NCI-H526 treated with DMSO at 0.1 percent for 48 hours (cell line): ENCODE data around the gene EBF3.

Experiments
- DNase-seq: peaks from one replicate; lab custom pipeline; 2025; lab: John Stamatoyannopoulos, UW

Gene EBF3

DNA sequence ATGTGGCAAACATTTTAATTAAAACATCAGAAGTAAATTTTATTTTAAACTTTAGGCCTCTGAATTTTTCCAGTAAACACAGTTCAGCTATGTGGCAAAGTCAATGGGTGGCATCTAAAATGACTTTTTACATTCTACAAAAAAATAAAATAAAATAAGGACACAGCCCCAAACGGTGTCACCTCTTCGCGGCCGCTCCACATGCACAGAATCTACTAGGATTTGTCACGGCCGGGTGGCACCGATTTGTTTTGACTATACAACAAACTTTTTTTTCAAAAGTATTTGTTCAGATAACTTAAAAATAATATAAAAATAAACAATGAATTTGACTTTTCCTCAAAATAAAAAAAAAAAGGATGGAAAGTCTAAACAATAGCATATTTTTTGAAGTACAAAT is 127.8 kb downstream of the EBF3 start:
- no peak for DNase-seq

DNA sequence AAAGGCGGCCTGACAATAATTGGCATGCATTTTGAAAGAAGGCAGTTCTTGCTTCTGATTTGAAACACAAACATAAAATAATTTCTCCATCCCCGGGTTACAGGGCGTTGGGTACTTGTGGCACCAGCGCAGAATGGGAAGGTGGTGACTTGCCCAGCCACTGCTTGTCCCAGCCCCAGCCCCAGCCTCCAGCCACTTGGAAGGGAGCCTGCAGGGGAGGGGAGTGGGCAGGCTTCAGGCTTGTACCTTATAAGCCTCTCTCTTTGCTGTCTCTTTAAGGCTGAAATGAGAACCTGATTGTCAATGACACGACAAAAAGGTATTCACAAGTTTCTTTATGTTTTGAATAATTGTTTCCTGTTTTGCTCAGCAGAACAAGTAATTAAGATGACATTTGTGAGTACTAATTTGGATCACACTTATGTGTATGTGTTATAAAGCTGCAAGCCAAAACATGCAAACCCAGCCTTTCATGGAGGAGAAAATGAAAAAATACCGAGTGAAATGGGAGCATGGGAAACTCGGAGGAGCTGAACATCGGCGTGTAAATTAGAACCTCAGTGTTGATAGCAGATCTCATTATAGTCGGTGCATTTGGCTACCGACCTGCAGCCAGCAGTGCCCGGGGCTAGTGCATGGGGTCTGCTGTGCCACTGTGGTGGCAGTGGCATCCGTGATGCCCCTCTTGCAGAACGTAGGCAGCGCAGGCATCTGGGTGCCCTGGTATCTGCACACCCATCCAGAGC is 129.9 kb downstream of the EBF3 start:
- DNase-seq: no peak

DNA sequence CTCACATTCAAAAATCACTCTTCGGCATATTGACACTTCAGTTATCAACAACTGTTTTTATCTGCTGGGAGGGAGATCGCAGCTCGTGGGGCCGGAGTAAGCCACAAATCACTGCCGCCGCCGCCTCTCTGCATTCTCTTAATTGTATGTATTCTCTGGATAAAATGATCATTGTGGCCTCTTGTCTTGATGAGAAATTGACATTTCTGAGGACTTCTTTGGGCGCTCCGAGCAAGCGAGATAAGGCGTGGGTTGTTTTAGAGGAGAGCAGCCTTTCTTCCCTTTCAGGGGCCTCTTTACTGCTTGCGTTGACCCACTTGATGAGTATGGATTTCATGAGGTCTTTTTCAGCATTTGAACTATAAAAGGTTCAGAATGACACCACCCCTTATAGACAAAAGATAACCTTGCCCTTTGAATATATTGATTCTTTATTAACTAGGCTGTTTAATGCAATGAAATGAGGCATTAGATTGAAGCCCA is 130.6 kb downstream of the EBF3 start:
- DNase-seq: no peak

DNA sequence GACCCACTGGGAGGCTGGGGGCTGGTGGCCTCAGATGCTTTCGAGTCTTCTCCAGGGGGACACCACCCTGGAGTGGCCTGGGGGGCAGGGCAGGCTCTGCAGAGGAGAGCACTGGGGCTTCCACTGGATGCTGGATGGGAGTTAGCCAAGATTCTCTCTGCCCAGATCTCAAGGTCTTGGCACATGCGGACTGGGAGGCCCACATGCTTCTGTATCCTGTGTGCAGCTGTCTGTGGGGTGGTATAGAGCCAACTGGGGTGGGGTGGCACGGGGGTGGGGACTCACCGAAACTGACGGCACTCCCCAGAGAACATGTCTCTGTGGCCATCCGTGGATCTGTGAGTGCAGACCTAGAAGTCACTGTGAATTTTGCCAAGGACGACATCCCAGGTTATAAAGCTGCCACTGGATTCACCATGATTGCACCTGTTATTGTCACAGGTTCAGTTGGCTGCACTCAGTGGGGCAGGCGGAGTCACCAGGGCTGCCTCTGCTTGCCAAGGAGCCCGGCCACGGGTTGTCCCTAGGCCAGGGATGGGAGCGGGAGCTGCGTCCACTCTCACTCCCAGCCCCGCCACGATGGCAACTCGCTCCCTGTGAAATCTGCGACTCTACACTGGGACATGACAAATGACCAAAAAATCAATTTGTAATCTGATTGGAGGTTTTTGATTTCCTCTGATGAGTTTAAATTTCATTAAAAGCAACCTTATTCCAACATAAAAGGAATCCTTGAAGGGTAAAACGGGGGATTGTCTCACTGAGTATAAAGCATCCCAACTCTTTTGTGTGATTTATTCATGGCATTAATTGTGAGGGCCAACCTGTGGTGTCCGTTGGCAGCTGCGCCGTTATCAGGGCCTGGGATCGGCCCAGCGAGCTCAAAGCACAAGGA is 131.3 kb downstream of the EBF3 start:
- no peak for DNase-seq

DNA sequence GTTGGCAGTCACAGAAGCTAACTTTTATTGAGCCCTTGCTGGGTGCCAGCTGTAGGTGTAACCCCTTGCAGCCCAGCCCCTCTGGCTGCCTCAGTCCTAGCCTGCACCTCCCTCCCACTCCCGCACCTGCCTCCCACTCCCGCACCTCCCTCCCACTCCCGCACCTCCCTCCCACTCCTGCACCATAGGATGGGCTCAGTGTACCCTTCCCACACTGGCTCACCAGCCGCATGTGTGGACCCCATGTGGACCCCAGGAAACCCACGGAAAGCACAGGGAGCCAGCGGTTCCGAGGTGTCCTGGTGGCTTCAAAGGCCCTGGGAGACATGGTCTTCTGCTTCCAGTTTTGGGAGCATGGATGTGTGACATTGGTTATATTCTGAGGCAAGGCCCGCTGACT is 132.9 kb downstream of the EBF3 start:
- no peak for DNase-seq

DNA sequence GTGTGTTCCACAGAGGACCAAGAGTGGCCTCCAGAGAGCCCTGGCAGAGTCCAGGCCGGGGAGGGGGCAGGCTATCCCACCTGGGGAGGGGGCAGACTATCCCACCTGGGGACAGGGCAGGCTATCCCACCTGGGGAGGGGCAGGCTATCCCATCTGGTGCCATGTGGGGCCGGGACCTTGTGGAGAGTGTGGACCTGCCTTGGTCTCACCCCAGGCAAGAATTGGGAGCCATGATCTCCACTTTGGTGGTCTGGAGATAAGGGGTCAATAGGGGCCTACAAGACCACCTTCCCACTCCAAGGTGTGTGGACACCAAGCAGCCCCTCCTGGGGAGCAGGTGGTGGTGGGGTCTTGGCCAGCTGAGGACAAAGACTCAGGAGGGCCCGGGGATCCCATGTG is 138.2 kb downstream of the EBF3 start:
- no peak for DNase-seq

DNA sequence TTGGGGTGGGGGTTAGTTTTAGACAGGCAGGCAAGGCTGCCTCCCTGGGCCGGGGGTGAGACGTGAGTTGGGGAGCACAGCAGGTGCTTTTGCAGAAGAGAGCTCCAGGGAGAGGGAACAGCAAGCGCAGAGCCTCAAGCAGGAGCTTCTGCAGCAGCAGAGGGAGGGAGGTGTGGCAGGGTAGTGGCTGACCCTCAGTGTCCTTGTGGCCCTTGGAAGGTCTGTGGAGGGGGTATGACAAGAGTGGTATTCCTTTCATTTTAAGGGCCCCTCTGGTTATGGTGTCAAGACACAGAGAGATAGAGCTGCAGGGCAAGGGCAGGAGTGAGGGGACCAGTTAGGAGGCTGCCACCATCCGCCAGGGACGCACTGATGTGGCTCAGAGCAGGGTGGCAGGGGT is 138.9 kb downstream of the EBF3 start:
- no peak for DNase-seq

DNA sequence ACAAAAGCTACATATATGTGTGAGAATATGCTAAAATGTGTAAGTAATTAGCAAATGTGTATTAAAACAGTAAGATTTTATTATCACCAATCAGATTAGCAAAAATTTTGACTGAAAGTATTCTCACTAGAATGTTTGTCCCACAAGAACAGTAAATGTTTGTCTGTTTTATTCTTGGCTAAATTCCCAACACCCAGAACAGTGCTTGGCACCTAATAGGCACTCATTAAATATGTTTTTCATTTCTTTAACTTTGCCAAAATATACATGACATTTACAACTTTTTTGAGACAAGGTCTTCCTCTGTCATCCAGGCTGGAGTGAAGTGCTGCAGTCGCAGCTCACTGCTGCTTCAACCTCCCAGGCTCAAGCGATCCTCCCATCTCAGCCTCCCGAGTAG is 143.6 kb downstream of the EBF3 start:
- no peak for DNase-seq

DNA sequence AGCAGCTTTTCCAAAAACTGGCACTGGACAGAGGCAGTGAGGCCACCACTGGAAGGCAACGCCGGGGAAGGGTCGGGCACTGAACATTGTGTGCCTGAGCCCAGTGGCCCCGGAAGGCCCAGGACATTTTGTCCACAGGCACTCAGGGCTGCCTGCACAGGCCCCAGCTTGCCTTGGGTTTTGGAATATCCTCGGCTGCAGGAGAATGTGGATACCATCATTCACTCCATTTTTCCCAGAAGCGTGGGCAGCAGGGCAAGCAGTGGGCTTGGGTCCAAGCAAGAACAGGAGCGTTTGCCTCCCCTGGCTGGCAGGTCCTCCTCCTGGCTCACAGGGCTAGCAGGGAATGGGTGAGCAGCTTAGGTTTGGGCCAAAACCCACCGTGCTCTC is 147.4 kb downstream of the EBF3 start:
- DNase-seq: no peak

DNA sequence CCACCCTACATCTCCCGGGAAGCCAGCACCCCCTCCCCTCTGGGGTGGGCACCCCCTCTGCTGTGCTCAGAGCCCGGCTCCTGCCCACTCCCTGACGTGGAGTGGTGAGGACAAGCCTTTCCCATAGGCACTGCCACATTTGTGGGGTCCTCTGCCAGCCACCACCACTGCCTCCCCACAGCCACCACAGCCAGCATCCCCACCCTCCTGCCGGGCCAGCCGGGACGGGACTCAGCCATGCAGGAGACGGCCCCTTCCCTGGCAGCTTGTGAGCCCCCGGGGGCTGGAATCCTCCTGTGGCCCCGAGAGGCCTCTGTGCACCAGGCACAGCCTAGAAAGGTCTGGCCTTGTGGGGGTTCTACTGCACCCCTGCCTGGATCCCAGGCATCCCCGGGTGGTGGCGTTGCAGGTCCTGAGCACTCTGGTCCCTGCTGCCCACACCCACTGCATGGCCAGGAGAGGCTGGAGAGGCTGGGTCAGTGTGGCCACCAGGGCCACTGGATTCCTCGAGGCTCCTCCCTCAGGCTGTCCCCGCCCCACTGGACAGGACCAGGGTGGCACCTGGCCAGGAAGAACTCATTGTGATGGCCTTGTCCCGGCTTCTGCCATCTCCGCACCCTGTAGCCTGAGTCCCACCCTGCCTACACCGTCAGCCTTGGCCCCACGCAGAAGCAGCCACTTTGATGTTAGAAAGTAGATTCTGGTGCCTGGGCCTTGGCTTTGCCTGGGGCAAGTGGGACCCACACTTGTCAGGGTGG is 148.0 kb downstream of the EBF3 start:
- no peak for DNase-seq

DNA sequence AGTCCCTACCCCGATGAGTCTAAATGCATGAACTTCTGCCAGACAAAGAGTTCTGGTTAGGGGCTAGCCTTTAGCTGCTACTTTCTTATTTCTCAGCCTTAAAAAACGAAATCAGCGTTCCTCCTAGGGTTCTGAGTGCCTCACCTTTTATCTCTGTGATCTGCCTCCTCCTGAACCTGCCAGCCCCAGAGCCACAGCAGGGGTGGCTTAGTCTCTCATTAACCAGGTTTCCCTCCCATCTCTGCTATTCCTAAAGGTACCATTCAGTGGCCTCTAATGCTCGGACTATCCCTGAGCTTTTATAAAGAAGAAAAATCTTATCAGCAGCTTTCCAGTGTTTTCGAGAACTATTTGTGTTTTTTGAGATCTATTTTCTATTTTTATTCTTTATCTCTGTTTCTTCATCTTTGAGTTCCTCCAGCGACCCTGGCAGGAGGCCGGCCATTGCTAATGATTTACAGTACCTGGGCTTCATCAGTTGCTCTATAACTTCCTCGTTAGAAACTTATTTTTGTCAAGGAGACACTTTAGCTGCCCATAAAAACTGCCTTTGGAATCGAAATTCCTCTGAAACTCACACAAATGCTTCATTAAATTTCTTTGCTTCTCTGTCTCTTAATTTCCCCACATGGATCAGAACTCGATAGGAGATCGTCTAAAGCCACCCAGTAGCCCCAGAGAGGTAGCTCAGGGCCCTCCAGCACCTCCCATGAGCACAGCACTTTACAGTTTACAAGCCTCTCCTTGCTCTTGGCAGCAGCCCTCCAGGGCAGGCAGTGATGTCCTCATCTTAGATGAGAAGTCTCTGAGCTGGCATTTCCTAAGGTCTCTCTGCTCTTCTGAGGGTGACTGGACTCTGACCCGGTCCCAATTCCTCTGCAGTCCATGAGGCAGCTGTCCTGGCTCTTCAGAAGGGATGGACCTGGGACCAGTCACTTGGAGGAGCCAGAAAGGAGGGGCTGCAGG is 149.1 kb downstream of the EBF3 start:
- DNase-seq: no peak

DNA sequence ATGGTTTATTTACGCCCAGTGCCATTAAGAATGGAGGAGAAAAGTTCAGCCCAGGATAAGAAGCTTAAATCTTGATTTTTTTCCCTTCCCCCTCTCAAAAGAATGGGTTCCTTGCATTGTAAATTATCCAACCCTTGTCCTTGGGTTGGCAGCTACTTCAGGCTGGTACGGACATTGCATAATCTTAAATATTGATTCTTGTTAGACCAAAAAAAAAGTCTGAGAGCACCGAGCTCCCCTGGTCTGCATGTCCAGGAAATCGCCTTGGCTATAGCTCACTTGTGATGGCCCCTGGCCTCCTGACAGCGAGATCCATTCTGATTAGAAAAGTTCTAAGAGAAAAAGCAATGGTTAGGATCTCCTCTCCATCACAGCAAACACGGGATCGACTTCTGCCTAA is 151.7 kb downstream of the EBF3 start:
- no peak for DNase-seq

DNA sequence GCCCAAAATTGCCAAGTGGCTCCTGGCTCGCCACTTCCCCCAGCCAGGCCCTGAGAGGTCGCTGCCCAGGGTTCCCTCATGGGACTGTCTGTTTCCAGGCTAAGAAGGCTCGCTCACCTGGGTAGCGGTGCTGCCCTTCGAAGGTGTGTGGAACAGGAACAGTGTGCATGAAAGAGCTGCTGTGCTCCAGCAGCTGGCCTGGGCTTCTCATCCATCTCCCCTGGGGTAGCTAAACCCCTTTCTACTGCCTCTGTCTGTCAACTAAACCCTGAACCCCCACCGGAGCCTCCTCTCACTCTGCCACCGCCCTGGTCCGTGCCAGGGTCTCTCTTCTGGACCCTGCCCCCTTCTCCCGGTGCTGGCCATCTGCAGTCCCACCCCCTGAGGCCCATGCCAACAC is 152.9 kb downstream of the EBF3 start:
- no peak for DNase-seq

DNA sequence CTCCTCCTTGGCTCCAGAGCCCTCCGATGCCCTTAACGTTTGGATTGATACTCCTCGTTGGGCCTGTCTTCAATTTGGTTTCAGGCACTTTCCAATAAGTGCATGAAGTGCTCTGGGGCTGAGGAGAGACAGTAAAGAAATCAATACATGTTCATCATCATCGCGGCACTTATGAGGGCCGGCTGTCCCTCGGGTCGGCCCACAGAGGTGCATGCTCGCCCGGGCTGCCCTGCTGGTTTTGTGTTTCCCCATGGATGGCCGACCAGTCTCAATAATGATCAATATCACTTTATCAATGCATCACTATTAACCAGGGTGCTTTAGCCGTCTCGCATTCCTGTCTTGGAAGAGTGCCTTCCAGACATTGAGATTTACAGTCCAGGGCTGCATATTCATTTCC is 154.2 kb downstream of the EBF3 start:
- no peak for DNase-seq

DNA sequence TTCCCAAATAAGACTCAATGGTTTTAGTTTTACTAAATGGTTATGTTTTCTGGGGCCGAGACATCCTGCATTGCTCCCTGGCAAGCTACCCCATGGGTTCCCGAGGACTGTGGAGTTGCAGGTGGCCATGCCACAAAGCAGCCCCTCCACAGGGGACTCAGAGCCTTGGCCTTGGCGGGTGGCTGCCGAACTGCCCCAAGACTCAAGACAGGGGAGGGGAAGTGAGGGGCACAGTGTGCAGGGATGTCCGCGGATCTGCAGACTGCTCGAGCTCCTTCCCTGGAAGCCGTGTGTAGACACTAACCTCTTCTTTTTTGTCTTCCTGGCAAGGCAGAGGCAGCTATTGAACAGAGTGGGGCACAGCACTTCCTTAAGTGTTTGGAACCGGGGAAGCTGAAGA is 154.6 kb downstream of the EBF3 start:
- no peak for DNase-seq

DNA sequence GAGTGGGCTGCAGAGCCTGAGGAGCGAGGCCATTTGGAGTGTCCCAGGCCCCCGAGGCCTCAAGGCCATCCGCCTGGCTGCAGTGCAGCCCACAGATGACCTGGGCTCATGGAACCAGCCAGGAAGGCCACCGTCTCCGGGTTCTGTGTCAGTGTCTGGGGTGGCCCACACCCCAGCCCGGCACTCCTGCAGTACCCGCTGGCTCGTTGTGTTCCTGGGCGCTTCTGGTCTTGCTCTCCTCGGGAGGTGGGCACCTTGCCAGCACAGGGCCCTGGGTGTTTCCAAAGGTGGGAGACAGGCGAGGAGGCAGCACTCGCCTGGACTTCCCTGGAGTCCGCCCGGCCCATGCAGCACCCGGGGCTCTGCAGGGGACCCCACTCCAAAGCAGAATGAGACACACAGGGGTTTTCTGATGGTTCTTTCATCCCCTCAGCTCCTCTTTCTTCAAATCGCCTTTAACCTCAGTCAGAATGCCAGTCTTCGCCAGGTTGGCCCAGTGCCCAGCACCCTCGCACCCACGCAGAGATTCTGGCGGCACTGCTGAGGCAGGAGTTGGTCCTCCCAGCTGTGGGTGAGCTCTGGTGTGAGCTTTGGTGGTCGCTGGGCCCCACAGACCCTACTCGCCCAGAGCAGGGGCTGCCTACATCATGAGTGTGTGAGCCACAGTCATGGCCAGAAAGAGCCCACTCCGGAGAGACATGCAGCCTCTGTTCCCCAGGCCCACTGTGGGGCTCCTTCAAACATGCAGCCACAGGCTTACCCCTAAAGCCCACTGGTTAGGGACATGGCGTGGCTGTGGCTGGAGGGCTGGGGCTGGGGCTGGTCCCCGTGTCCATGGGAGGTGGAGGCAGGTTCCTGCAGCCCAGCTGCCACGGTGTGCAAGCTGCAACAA is 155.7 kb downstream of the EBF3 start:
- DNase-seq: no peak

DNA sequence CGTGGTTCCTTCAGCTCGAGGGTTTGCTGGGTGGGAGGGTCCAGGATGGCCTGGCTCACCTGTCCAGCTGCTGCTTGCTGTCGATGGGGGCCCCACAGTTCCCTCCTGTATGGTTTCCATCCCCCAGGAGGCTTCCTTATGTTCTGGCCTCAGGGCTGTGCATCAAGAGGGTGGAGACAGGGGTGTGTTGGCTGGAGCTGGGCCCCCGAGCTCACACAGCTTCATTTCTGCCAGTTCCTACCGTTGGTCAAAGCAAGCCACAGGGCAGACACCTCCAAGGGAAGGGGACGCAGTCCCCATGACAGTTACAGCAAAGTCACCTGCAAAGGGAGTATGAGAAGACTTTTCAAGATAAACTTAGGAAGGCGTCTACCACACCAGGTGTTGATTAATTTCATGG is 156.9 kb downstream of the EBF3 start:
- no peak for DNase-seq

DNA sequence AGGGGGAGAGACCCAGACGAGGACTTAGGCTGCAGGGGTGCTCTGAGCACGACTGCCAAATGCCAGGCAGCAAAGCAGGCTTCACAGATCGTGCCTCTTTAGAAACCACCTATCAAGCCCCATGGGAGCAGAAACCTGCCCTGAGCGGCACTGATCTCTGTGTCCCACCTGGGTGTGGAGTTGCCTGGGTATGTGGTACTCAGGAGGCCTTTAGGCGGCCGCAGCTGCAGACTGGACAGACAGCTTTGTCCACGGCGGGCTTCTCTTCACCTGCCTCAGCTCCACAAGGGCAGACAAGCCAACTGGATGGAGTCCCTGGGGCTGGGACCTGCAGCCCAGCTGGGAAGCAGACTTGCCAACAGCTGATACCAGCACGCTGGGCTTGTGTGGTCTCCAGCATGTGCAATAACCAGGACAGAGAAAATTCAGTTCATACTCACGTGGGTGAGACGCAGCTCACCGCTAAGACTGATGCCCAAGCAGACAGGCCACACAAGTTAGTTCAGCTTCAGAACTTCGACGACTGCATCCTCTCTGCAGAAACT is 163.2 kb downstream of the EBF3 start:
- DNase-seq: no peak

DNA sequence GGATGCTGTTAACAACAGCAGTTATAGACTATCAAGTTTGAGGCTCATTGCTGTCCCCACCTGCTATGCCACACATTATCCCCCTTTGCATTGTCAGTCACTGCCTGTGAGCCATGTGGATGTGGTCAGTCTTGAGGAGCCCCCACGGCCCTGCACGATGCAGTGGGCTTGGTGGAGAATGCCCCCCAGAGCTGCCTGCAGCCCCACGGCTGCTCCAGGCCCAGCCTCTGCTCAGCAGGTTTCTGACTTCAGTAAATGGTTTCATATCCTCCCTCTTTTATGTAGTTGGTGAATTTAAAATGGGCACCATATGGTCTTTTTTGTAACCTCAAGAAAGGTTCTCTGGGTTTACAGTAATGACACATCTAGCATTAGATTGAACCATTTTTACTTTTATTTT is 164.1 kb downstream of the EBF3 start:
- DNase-seq: no peak
